ENCODE measurements around the gene VSIG10. TPM values are rescaled to one million over a fixed set of nuclear protein-coding genes. Genes with fewer than 3 reads are reported as not detected.
"Not testable (repeated sequence)": the region's sequence is repeated elsewhere in the genome, so short reads cannot be mapped to it uniquely, and the experiment has no call there.

The VSIG10 gene
- total RNA-seq, 3 donors from 2014 or later (not counting 1 experiment from before 2014, with no cell fraction given), result 0.56 to 2.2 (median 0.75) TPM

- H3K4me1 Mint-ChIP-seq, result peaks cover 5 to 8% of the 10 kb centered on the region in 2 donors
- H3K4me3 ChIP-seq (ENCODE audit: low read length), result no peak overlapping the region
- H3K27ac ChIP-seq (ENCODE audit: low read length), result no peak overlapping the region
- H3K9me3 ChIP-seq (ENCODE audit: control insufficient read depth, insufficient read depth, low read length), result no peaks in the 10 kb centered on the region
- intact Hi-C loops (cut with micrococcal nuclease), result no loop called here
- H3K4me1 ChIP-seq (ENCODE audit: control insufficient read depth, insufficient read depth, low read length), result peaks cover 6% of the 10 kb centered on the region
- H3K36me3 Mint-ChIP-seq, result no peaks in the 10 kb centered on the region
- TF ChIP-seq, protein P1, sequence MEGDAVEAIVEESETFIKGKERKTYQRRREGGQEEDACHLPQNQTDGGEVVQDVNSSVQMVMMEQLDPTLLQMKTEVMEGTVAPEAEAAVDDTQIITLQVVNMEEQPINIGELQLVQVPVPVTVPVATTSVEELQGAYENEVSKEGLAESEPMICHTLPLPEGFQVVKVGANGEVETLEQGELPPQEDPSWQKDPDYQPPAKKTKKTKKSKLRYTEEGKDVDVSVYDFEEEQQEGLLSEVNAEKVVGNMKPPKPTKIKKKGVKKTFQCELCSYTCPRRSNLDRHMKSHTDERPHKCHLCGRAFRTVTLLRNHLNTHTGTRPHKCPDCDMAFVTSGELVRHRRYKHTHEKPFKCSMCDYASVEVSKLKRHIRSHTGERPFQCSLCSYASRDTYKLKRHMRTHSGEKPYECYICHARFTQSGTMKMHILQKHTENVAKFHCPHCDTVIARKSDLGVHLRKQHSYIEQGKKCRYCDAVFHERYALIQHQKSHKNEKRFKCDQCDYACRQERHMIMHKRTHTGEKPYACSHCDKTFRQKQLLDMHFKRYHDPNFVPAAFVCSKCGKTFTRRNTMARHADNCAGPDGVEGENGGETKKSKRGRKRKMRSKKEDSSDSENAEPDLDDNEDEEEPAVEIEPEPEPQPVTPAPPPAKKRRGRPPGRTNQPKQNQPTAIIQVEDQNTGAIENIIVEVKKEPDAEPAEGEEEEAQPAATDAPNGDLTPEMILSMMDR (IDR thresholded peaks at IDR 0.05), result no peak
- peaks cover 17% of the 10 kb centered on the region for H3K27me3 ChIP-seq (ENCODE audit: control insufficient read depth, insufficient read depth, low read length)
- H3K9me3 Mint-ChIP-seq, result no peaks in the 10 kb centered on the region
- no peak overlapping the region for H3K4me3 Mint-ChIP-seq
- no peak for ATAC-seq
- WGBS (ENCODE audit: insufficient coverage), result no CpG with 5 or more reads among the region's 3 CpGs
- H3K27me3 Mint-ChIP-seq (ENCODE audit: low read depth in 2 of 2), result peaks cover 9 to 22% of the 10 kb centered on the region in 2 donors
- no peaks in the 10 kb centered on the region for H3K36me3 ChIP-seq (ENCODE audit: control insufficient read depth, insufficient read depth, low read length)
- no peak for DNase-seq
- H3K27ac Mint-ChIP-seq, result no peak overlapping the region
These were observed 5.4 kb downstream of the VSIG10 start for GRCh38 chr12:118098401-118098800.

DNA sequence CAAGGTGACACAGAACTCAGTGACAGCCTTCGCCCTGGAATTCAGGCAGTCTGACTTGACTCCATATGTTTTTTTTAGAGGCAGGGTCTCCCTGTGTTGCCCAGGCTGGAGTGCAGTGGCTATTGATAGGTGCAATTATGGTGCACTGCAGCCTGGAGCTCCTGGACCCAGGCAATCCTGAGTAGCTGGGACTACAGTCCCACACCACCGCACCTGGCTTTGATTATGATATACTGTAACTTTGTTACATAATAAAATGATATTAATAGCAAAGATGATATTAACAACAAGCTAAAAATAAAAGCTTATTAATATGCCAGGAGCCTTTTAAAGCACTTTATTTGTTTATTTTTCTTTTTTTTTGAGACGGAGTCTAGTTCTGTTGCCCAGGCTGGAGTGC lies 9.8 kb downstream of the VSIG10 start:
- Mint-ChIP-seq H3K4me1 (no peaks in the 10 kb centered on the region), H3K9me3 (no peaks in the 10 kb centered on the region), H3K36me3 (no peaks in the 10 kb centered on the region), H3K4me3 (no peak overlapping the region), H3K27ac (no peak overlapping the region), H3K27me3 (ENCODE audit: low read depth in 2 of 2) (no peaks in the 10 kb centered on the region)
- DNase-seq, result no peak
- TF ChIP-seq, protein P1 (IDR thresholded peaks at IDR 0.05), result no peak
- H3K9me3 ChIP-seq (ENCODE audit: control insufficient read depth, insufficient read depth, low read length), result no peaks in the 10 kb centered on the region
- no peaks in the 10 kb centered on the region for H3K27me3 ChIP-seq (ENCODE audit: control insufficient read depth, insufficient read depth, low read length)
- H3K4me1 ChIP-seq (ENCODE audit: control insufficient read depth, insufficient read depth, low read length), result no peaks in the 10 kb centered on the region
- H3K4me3 ChIP-seq (ENCODE audit: low read length), result no peak overlapping the region
- H3K27ac ChIP-seq (ENCODE audit: low read length), result no peak overlapping the region
- 97% methylated on average over 2 of the region's 3 CpGs for WGBS (ENCODE audit: insufficient coverage)
- intact Hi-C loops (cut with micrococcal nuclease), result no loop called here
- H3K36me3 ChIP-seq (ENCODE audit: control insufficient read depth, insufficient read depth, low read length), result no peaks in the 10 kb centered on the region
- ATAC-seq, result no peak

GRCh38 chr12:118089782-118090181 lies 14.0 kb downstream of the VSIG10 start:
- Mint-ChIP-seq H3K9me3 (no peaks in the 10 kb centered on the region), H3K27ac (no peak overlapping the region), H3K4me3 (no peak overlapping the region), H3K36me3 (no peaks in the 10 kb centered on the region), H3K27me3 (ENCODE audit: low read depth in 2 of 2) (no peaks in the 10 kb centered on the region), H3K4me1 (no peaks in the 10 kb centered on the region)
- TF ChIP-seq, protein P1 (IDR thresholded peaks at IDR 0.05), result no peak
- DNase-seq (no peak), ATAC-seq (no peak)
- H3K27ac ChIP-seq (ENCODE audit: low read length), result no peak overlapping the region
- intact Hi-C loops (cut with micrococcal nuclease), result no loop called here
- H3K36me3 ChIP-seq (ENCODE audit: control insufficient read depth, insufficient read depth, low read length), result no peaks in the 10 kb centered on the region
- WGBS (ENCODE audit: insufficient coverage), result 95% methylated on average over 9 of the region's 9 CpGs
- no peaks in the 10 kb centered on the region for H3K4me1 ChIP-seq (ENCODE audit: control insufficient read depth, insufficient read depth, low read length)
- H3K27me3 ChIP-seq (ENCODE audit: control insufficient read depth, insufficient read depth, low read length), result no peaks in the 10 kb centered on the region
- H3K9me3 ChIP-seq (ENCODE audit: control insufficient read depth, insufficient read depth, low read length), result no peaks in the 10 kb centered on the region
- no peak overlapping the region for H3K4me3 ChIP-seq (ENCODE audit: low read length)

DNA sequence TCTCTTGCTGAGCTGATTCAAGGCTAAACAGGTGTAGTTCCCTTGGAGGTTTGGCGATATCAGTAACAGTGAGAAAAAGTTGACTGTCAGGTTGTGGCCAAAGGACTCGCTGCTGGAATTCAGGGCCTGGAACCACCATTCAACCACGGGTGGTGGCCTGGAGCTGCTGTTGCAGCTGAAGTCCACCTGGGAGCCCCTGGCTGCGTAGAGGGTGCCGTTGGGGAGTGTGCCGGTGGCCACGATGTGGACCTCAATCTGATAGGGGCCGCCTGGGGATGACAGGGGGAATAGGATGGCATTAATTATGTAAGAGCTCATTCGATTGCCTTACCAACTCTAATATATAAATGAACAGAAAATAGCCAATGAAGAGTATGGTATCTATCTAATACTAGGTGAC lies 21.6 kb downstream of the VSIG10 start:
- Histone ChIP-seq H3K27me3 (ENCODE audit: control insufficient read depth, insufficient read depth, low read length) (no peaks in the 10 kb centered on the region), H3K4me1 (ENCODE audit: control insufficient read depth, insufficient read depth, low read length) (no peaks in the 10 kb centered on the region), H3K4me3 (ENCODE audit: low read length) (no peak overlapping the region), H3K9me3 (ENCODE audit: control insufficient read depth, insufficient read depth, low read length) (no peaks in the 10 kb centered on the region), H3K36me3 (ENCODE audit: control insufficient read depth, insufficient read depth, low read length) (no peaks in the 10 kb centered on the region), H3K27ac (ENCODE audit: low read length) (no peak overlapping the region)
- Mint-ChIP-seq H3K9me3 (no peaks in the 10 kb centered on the region), H3K4me3 (no peak overlapping the region), H3K27ac (no peak overlapping the region), H3K4me1 (no peaks in the 10 kb centered on the region), H3K36me3 (no peaks in the 10 kb centered on the region), H3K27me3 (ENCODE audit: low read depth in 2 of 2) (peaks cover 0 to 8% of the 10 kb centered on the region in 2 donors)
- ATAC-seq, result no peak
- WGBS (ENCODE audit: insufficient coverage), result 95% methylated on average over 7 of the region's 9 CpGs
- TF ChIP-seq, protein P1 (IDR thresholded peaks at IDR 0.05), result no peak
- no peak for DNase-seq
- intact Hi-C loops (cut with micrococcal nuclease), result no loop called here

GRCh38 chr12:118081521-118081920 lies 22.3 kb downstream of the VSIG10 start:
- H3K9me3 Mint-ChIP-seq; DNase-seq; H3K27ac ChIP-seq (ENCODE audit: low read length); H3K36me3 Mint-ChIP-seq; H3K36me3 ChIP-seq (ENCODE audit: control insufficient read depth, insufficient read depth, low read length); H3K27ac Mint-ChIP-seq; ATAC-seq; H3K4me3 Mint-ChIP-seq; intact Hi-C loops (cut with micrococcal nuclease); H3K27me3 Mint-ChIP-seq (ENCODE audit: low read depth in 2 of 2); H3K9me3 ChIP-seq (ENCODE audit: control insufficient read depth, insufficient read depth, low read length); H3K4me1 ChIP-seq (ENCODE audit: control insufficient read depth, insufficient read depth, low read length); H3K4me3 ChIP-seq (ENCODE audit: low read length); H3K4me1 Mint-ChIP-seq; H3K27me3 ChIP-seq (ENCODE audit: control insufficient read depth, insufficient read depth, low read length): not testable (repeated sequence)
- WGBS (ENCODE audit: insufficient coverage), result 91% methylated on average over 9 of the region's 9 CpGs
